HG03521 (cell line): ENCODE results near the gene MEIS3.

Experiments used
- ATAC-seq: cut with Tn5 transposase; IDR thresholded peaks from one replicate; pipeline ENCODE4 v1.9.1; 2021; ENCODE audit warnings: mild to moderate bottlenecking, moderate library complexity; ENCODE audit not compliant: unreplicated experiment

MEIS3 gene

GRCh38 chr19:47435883-47436417, 16.6 kb upstream of the MEIS3 start:
- no peak for ATAC-seq

DNA sequence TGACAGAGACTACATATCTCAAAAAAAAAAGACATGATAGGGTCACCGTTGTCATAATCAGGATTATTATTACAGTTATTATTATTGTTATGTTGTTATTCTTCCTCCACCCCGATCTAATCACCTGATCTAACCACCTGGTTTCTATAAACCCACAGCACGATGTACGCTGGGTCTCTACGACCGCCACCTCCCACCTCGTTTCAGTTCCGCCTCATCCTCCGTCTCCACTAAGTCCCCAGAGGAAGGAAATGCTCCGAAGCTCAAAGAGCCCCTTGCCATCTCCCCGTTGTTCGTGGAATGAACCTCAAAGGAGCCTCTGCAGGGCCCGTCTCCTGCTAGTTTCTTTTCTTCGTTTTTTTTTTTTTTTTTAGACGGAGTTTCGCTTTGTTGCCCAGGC, 15.9 kb upstream of the MEIS3 start:
- no peak for ATAC-seq

GRCh38 chr19:47434088-47434487, 14.8 kb upstream of the MEIS3 start:
- ATAC-seq = no peak

DNA sequence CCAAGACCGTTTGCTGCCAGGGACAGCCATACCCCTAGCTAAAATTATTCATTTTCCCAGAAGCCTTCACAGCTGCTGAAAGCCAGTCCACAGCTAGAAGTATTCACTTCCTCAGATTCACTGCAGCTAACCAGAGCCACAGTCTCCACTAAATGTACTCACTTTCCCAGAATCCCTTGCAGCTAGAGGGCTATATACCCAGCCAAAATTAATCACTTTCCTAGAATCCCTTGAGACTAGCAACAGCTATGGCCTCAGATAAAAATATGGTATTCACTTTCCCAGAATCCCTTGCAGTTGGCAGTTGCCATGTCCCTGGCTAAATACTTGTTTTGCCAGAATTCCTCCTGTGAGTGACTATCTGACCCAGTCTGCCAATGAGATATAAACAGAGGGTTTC, 13.8 kb upstream of the MEIS3 start:
- ATAC-seq = no peak

- ATAC-seq = no peak
Measured at GRCh38 chr19:47432499-47432898, 13.2 kb upstream of the MEIS3 start.

DNA sequence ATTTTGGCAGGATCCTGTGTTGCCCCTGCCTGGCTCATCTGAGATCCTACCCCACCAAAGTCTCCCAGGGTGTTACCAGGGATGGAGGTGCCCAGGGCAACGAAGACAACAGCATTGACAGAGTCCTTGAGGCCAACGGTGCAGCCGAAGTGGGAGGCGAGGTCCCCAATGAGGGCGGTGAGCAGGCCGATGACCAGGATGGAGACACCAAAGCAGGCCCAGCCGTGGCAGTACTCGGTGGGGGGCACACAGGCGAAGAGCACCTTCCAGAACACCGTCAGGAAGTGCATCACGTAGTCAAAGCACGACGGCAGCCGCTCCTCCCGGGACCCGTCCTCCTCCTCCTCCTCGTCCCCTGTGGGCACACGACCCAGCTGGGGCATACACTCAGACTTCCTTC, 12.8 kb upstream of the MEIS3 start:
- ATAC-seq = no peak

GRCh38 chr19:47430041-47430802, 10.9 kb upstream of the MEIS3 start:
- no peak for ATAC-seq

DNA sequence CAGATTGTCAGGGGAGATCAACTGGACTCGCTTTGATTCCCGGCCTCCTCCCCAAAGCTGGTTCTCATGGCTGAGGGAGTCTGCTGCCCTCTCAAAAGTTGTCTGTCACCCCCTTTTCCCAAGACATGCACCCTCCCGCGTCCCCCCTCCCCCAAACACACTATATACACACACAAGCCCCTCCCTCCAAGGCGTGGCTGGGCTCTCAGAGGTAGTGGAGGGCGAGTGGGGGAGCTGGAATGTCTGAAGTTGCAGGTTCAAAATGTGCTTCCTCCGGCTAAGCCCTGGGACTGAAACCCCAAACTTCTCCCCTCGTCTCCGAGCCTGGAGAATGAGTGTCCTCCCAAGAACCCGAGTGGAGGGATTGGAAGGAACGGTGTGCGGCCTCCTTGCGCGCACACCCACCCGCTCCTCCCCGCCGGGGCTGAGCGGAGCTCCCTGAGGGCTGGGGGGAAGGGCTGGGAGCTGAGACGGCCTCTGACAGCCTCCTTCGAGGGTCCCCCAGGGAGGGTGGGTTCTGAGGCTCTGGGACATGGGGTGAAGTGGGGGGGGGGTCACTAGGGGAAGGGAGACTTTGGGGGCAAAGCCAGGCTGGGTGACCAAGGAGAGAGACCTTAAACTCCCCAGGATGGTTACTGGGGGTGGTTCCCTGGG, 9.9 kb upstream of the MEIS3 start:
- no peak for ATAC-seq

GRCh38 chr19:47428177-47428894, 9.0 kb upstream of the MEIS3 start:
- ATAC-seq = no peak

DNA sequence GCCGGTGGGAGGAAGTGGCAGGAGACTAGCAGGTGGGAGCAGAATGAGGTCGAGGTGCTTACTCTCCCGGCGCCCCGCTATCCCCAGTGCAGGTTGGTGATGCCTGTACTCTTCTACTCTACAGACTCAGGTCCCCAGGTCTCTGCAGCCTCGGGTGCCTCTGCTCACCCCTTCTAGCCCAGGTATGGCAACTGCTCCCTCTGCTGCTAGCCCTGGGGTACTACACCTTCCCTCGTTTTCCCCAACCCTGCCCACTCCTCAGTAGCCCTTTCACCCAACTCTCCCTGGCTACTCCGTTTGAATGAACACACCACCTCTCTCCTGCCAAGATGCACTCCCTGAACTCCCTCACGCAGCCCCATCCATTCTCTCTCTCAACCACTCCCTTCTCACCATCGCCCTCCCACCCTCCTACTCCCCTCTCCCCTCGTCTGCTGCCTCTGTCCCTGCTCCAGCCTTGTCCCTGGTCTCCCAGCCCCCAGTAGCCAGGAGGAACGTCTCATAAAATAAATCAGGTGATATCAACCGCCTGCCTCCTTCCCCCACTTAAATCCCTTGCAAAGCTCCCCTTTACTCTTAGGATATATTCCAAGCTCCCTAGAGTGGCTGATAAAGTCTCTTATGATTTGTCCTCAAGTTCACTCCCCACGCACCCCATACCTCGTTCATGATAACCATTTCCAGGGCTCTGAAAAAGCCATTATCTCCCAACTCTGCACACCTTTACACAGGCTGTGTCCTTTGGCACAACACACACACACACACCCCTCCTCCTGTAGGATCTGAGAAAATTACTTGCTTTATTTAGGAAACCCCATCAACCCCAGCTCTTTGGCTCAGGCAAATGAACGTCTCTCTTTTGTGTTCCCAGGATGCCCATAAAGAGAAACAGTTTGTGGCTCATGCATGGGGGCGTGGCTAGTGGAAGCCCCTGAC, 8.2 kb upstream of the MEIS3 start:
- no peak for ATAC-seq

DNA sequence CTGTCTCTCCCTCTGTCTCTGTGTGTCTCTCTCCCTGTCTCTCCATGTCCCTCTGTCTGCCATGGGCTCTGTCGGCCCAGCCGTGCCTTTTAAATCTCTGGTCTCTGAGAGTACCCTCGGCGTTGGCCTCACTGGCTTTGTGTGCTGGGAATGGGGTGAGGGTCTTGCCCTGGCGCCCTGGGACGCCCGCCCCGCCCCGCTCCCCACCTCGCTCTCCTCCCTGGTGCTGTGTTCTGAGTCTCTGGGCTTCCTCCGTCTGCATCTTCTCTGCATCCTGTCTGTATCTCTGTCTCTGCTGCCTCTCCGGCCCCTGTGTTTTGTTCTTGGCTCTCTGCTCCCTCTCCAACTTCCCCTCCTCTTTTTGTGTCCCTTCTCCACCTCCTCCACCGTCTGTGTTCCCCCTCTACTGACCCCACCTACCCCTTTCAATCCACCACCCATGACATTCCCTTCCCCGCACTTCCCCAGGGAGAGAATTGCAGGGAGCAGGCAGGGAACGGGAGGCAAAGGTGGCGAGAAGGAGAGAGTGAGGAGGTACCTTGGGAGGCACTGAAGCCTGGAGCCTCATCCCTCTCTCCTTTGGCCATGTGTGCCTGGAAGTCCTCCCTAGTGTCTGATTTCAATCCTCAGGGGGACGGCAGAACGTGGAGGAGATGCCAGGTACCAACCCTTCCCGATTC, 4.0 kb upstream of the MEIS3 start:
- ATAC-seq = no peak

DNA sequence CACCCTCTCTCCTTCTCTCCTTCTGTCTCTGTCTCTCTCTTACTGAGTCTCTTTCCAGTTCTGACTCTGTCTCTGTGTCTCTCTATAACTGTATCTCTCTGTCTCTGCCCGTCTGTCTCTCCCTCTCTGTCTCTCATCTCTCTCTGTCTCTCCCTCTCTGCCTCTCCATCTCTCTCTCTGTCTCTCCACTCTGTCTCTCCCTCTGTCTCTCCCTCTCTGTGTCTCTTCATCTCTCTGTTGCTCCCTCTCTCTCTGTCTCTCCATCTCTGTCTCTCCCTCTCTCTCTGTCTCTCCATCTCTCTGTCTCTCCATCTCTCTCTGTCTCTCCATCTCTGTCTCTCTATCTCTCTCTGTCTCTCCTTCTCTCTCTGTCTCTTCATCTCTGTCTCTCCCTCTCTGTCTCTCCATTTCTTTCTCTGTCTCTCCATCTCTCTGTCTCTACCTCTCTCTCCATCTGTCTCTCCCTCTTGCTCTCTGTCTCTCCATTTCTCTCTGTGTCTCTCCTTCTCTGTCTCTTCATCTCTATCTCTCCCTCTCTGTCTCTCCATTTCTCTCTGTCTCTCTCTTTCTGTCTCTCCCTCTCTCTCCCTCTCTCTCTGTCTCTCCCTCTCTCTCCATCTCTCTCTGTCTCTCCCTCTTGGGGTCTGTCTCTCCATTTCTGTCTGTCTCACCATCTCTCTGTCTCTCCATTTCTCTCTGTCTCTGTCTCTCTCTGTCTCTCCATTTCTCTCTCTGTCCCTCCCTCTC, 3.3 kb upstream of the MEIS3 start:
- ATAC-seq = no peak

GRCh38 chr19:47421844-47422395, 2.6 kb upstream of the MEIS3 start:
- ATAC-seq = no peak

DNA sequence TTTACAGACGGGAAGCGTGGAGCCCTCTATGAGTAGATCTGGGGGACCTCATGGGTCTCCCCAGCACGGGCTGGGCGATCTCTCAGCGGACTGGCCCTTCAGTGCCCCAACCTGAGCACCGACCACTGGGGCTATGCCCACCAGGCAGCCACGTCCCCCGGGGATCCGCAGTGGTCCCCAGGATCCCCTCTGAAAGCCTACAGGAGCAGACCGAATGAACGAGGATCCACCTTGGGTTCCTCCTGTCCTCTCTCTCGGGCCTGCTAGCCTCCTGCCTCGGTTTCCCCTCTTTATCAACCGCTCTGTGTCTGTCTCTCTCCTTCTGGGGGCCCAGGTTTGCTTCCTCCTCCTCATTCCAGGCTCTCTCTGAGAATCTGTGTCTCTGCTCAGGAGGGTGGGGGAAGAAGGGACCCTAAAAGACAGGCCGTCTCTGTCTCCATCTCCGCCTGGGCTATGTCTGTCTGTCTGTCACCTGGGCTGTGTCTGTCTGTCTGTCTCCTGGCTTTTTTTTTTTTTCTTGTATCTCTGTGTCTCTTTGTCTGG, 2.0 kb upstream of the MEIS3 start:
- ATAC-seq = no peak

- no peak for ATAC-seq
Measured at GRCh38 chr19:47419789-47420188, 462 bp upstream of the MEIS3 start.

- ATAC-seq = no peak
Measured at GRCh38 chr19:47418692-47419029, 666 bp downstream of the MEIS3 start.

DNA sequence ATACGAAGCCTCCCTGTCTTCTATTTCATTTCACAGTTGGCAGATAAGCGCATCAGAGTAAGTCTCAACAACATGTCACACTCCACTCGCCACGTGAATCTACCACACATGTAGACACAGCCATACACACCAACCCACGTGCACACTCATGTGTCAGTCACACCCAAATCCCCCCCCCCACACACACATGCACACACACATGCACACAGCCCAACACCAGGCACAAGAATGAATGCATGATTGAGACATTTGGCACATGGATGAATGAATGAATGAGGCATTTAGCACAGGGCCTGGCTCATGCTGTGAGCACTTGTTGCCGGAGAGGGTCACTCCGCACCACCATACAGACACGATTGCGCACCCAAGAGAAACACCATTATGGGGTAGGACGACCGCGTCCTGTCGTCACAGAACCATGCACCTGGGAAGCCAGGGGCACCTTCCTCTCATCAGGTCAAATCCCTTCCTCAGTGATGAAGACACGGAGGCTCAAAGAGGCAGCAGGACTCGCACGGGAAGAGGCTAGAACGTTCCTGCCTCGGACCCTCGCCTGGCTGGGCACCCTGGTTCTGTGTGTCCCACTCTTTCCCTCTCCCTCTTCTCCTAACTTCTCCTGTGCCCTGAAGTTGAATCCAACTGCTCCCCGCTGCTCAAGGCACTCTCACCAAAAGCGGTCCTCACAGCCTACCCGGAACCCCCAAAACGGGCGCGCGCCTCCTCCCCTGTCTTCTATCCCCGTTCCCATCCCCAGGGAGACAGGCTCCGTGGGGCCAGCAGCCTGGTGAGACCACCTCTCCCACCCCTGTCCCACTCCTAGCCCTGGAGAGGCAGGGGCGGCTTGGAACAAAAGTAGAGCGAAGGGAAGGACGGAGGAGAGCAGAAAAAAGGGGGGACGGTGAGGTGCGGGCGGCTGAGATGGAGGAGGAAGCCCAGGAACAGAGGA, 1.3 kb downstream of the MEIS3 start:
- no peak for ATAC-seq
